Measurements from ENCODE around the gene ADAMTSL4.

DNA sequence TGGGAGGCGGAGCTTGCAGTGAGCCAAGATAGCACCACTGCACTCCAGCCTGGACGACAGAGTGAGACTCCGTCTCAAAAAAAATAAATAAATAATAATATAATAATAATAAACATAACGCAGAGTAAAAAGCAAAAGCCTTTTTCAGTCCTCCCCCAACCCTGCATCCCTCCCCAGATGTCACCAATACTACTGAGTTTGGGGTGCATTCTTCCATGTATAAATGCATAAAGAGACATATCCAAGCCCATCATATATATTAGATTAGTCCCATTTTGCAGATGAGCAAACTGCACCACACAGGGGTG is 930 bp upstream of the ADAMTSL4 start:
- TF ChIP-seq, protein P1, sequence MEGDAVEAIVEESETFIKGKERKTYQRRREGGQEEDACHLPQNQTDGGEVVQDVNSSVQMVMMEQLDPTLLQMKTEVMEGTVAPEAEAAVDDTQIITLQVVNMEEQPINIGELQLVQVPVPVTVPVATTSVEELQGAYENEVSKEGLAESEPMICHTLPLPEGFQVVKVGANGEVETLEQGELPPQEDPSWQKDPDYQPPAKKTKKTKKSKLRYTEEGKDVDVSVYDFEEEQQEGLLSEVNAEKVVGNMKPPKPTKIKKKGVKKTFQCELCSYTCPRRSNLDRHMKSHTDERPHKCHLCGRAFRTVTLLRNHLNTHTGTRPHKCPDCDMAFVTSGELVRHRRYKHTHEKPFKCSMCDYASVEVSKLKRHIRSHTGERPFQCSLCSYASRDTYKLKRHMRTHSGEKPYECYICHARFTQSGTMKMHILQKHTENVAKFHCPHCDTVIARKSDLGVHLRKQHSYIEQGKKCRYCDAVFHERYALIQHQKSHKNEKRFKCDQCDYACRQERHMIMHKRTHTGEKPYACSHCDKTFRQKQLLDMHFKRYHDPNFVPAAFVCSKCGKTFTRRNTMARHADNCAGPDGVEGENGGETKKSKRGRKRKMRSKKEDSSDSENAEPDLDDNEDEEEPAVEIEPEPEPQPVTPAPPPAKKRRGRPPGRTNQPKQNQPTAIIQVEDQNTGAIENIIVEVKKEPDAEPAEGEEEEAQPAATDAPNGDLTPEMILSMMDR (IDR thresholded peaks at IDR 0.05; ENCODE audit: low read length), result no peak
- TF ChIP-seq EZH2phosphoT487 (IDR thresholded peaks at IDR 0.05; ENCODE audit: low read length), result no peak

Data from MM.1S (cell line).